EH (cell line): ENCODE results near the gene CTTN.
A peak's percentile ranks its signal among the peaks of the same experiment; 100 is the strongest.

Experiments
- DNase-seq: peaks from one replicate; pipeline ENCODE4 v3.0.0-alpha.2; 2015; ENCODE audit warnings: low read depth

CTTN gene

DNA sequence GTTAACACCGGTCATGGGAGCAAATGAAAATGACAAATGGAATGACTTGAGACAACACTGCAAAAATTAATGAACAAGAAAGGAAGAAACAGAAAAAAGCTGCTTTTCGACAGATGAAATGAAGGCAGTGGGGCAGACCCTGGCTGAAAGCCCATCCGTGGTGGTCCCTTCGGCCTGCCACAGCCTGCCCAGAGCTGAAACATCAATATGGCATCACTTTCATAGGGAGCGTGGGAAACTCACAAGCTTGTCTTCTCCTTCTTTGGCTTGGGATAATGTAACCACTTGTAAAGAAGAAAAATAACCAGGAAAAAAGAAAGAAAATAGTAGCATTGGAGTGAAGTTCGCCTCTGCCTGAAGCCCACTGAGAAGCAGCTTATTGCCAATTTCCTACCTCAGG, 78.8 kb downstream of the CTTN start:
- no peak for DNase-seq

DNA sequence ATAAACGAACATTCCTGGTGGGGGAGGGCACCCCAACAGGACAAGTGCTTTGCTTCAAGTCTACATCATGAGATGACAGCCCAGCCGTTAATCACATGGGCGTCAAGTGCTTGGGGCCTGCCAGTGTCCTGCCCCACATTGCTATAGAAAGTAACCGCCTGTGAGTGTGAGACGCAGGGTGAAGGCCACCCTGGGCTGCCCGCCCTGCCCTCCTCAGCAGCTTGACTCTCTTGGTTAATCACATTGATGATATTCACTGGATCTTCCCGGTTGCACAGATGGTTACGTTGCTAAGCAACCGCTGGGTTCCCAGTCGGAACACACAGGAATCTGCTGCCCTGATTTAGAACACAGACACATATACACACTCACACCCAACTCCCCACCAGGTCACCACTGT, 79.3 kb downstream of the CTTN start:
- no peak for DNase-seq

DNA sequence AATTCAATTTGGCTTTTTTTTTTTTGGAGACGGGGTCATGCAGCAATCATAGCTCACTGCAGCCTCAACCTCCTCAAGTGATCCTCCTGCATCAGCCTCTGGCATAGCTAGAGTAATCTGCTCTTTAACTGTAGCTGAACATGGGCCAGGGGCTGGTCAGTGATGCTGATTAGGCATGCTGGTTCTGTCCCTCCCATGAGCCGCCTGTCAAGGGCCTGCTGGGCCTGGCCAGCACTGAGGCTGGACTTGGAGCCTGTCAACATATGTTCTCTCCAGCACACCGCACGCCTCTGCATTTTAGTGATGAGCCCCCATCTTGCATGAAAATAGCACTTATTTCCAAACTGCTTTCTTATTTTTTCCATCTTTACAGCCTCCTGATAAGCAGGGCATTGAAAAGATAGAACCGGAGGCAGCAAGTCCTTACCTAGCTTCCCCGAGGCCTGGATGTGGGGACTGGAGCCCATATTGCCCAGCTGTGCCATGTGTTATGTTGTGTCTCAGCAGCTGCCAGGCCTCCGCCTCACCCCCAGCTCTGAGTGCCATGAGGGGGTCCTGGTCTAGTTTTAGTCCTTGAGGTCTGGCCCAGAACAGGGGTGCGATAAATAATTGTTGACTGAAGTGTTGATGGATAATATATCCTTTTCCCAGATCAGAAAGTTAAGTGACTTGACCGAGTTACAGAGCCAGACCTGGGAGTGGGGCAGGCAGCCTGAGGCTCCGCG, 80.0 kb downstream of the CTTN start:
- DNase-seq = no peak

DNA sequence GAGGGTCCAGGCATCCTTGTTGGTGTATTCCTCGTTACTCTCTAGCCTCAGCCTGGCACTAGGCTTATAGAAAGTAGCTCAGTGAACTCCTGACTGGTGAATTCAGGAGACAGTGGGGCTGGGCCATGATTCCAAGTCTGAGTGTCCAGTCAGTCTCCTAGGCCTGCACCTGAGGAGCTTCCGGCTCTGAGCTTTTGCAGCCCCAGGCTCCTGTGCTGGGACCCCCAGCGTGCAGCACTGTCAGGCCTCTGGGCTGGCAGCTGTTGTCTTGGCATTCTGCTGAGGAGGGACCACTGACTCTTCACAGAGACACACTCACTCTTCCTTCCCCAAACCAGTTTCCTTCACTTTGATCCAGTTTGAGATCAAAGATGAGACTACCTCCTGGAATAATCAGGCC, 82.4 kb downstream of the CTTN start:
- DNase-seq = no peak

DNA sequence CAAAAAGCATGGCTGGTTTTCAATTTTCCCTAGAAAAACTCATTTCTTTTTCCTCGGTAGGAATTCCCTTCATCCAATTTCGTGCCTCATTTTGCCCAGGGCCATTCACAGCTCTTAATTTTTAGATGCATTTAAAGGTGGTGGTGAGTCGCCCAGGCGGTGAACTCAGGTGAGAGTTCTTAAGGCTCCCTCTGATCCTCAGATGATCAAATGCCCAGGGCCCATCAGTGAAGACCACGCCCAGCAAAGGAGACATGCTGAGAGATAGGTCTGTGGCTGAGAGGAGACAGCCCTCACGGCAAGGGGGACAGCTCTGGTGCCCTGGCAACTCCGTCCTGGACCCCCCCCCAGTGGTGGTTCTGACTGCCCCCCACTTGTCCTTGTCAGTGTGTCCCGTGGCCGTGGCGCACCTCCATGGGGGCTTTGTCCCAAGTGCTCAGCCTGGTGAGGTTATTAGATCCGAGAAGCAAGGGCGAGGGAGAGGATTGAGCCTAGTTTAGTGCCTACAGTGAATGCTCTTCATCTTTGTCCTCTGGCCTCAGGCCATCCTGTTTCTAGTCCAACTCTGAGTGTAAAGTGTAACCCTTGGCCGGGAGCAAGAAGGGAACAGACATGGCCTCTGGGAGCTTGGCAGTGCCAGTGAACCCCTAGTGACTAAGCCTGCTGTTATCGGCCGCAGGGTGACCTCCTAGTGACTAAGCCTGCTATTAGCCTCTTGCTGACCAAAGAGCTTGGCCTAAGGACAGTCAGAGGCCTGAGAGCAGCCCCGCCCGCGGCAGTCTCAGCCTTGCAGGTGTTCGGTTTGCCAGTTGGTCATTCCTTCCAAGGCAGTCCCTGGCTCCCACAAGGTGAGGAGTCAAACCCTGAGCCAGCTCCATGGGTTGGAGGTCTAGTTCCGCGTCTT, 83.5 kb downstream of the CTTN start:
- peak; percentile 38 for DNase-seq

DNA sequence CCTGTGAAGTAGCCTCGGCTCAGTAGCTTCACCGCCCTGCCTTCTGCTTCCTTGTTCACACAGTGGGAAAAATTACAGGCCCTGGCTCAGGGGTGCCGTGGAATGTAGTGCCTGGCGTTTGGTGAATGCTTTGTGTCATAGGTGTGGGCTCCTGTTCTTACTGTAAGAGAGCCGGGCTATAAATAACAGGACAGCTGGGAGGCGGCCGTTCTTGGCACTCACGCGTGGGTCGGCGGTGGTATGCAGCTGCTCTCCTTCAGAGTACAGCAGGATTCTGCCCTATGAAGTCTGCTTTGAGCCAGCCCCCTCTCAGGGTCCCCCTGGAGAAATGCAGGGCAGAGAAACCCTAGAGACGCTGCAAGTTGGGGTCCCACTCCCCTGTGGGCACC, 84.2 kb downstream of the CTTN start:
- no peak for DNase-seq

DNA sequence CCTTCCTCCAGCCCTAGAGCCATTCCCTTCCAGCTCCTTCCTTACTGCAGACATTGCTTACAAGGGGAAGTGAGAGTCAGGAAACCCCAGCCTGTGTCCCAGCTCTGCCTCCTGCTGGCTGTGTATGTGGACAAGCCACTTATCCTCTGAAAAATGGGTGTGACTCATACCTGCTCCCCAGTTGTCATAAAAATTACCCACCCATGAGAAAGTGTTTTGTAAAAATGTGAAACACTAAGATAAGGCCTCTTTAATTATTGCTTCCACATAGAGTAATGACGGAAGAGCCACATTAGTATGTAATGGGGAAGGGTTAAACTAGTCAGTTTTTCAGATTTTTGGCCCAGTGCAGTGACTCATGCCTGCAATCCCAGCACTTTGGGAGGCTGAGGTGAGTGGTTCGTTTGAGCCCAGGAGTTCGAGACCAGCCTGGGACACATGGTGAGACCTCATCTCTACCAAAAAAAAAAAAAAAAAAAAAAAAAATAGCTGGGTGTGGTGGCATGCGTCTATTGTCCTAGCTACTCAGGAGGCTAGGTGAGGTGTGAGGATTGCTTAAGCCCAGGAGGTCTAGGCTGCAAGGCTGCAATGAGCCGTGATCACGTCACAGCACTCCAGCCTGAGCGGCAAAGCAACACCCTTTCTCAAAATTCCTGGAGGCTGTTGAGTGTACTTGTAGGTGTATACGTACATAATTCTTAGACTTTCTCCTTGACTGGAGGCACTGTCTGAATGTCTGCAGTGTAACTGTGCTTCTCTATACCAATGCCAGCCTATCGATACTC, 84.9 kb downstream of the CTTN start:
- peak; percentile 26 for DNase-seq

DNA sequence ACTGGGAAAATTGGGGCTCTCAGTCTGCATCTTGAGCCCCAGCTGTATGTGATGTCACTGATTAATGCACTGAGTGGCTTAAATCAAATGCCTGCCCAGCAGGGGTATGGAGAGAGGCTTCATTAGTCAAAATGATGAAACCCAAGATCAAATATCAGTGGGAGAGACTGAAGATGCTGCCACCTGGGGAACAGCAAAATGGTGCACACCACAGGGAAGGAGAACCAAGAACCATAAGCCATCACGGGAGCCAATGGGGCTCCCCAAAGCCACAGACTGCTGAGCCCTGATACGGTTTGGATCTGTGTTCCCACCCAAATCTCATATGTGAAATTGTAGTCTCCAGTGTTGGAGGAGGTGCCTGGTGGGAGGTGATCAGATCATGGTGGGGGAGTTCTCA, 85.6 kb downstream of the CTTN start:
- DNase-seq = no peak

DNA sequence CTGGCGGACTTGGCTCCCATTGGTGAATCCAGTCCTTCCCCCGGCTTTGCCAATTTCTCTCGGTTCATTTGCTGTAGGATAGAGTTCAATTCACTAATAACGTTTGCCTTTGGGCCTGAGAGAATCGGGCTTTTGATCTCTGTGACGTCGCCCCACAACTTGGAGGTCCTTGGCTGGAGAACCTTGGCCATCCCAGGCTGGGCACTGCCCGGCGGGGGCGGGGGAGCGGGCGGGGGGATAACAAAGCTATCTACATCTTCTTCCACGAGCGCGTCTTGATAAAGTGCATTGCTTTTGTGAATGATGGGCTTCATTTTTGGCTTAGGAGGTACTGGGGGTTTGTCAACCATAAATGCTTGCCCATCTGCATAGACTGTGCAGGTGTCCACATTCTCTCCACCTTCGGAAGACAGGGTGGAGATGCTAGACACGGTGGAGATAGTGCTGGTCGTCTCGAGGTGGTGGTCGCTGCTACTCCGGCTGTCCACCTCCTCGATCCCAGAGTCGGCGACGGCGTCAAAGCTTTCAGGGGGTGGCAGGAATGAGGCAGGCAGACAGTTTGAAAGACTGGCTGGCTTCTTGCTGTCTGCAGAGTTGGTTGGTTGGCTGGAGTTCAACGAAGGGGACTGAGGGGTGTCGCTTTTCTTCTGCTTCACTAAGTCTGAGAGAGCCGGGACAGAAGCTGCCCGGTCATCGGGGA, 87.1 kb downstream of the CTTN start:
- no peak for DNase-seq

DNA sequence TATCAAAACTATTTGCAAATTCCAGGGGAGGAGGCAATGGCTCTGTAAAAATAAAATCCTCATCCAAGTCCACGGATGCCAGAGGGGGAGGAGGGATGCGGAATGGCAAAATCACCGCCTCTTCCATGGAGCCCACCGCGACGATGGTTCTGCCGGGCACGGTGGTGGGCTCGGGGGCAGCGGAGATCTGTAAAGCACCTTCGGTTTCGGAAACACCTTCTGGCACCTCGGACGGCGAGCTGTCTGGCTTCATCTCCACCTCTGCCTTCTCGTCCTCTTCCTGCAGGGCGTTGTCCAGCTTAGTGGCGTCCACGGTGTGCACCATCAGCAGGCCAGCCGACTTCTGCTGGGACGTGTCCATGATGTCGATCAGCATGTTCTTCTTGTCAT, 87.7 kb downstream of the CTTN start:
- DNase-seq = no peak
